HG03521 (cell line): ENCODE data around the gene PRUNE2.

Experiments used
- ATAC-seq: cut with Tn5 transposase; IDR thresholded peaks from one replicate; pipeline ENCODE4 v1.9.1; 2021; ENCODE audit warnings: mild to moderate bottlenecking, moderate library complexity; ENCODE audit not compliant: unreplicated experiment

PRUNE2 gene

GRCh38 chr9:76664120-76664519 lies 241.8 kb downstream of the PRUNE2 start:
- ATAC-seq, result no peak

GRCh38 chr9:76662476-76663281 lies 243.2 kb downstream of the PRUNE2 start:
- ATAC-seq, result no peak

GRCh38 chr9:76658510-76659231 lies 247.2 kb downstream of the PRUNE2 start:
- peak; percentile 83 for ATAC-seq

- ATAC-seq, result no peak
Observed at GRCh38 chr9:76657265-76657664, 248.6 kb downstream of the PRUNE2 start.

GRCh38 chr9:76655971-76656370 lies 249.9 kb downstream of the PRUNE2 start:
- ATAC-seq, result no peak

- ATAC-seq, result no peak
Observed at GRCh38 chr9:76655121-76655541, 250.8 kb downstream of the PRUNE2 start.

GRCh38 chr9:76654575-76654974 lies 251.3 kb downstream of the PRUNE2 start:
- no peak for ATAC-seq

- ATAC-seq, result no peak
Observed at GRCh38 chr9:76654051-76654461, 251.9 kb downstream of the PRUNE2 start.

- no peak for ATAC-seq
Observed at GRCh38 chr9:76652894-76653293, 253.0 kb downstream of the PRUNE2 start.

- ATAC-seq, result peak; percentile 36
Observed at GRCh38 chr9:76651119-76651705, 254.7 kb downstream of the PRUNE2 start.

- no peak for ATAC-seq
Observed at GRCh38 chr9:76650692-76651091, 255.2 kb downstream of the PRUNE2 start.

GRCh38 chr9:76649894-76650293 lies 256.0 kb downstream of the PRUNE2 start:
- ATAC-seq, result no peak

- no peak for ATAC-seq
Observed at GRCh38 chr9:76646249-76646648, 259.7 kb downstream of the PRUNE2 start.

- ATAC-seq, result no peak
Observed at GRCh38 chr9:76644647-76645250, 261.2 kb downstream of the PRUNE2 start.

GRCh38 chr9:76644171-76644570 lies 261.7 kb downstream of the PRUNE2 start:
- peak; percentile 11 for ATAC-seq

- peak; percentile 90 for ATAC-seq
Observed at GRCh38 chr9:76643399-76644117, 262.4 kb downstream of the PRUNE2 start.

GRCh38 chr9:76642701-76643209 lies 263.2 kb downstream of the PRUNE2 start:
- ATAC-seq, result no peak

GRCh38 chr9:76642074-76642473 lies 263.8 kb downstream of the PRUNE2 start:
- no peak for ATAC-seq

GRCh38 chr9:76638001-76638400 lies 267.9 kb downstream of the PRUNE2 start:
- no peak for ATAC-seq

- no peak for ATAC-seq
Observed at GRCh38 chr9:76637416-76637815, 268.5 kb downstream of the PRUNE2 start.
